ENCODE data around the gene DCDC1. TPM values are rescaled to one million over a fixed set of nuclear protein-coding genes. Genes with fewer than 3 reads are reported as not detected.

The DCDC1 gene
- total RNA-seq, 6 experiments from 2014 or later: not detected

DNA sequence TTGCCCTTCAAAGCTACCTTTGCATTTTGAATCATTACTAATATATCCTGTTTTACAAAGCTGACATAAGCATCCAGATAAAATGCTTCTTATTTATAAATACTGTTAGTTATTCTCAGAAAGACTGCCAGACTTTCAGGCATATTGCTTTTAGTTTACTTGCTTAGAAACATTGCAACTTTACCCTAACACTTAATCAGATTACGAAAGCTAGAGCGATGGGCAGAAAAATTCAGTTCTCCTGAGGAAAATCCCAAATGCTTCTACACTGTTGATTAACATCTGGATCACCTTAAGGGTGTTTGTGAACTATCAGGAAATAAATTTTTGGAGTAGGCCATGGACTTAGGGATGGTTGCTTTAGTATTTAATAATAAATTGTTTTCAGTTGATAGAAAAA, 493.7 kb downstream of the DCDC1 start:
- H3K4me1 Mint-ChIP-seq (ENCODE audit: low read depth): no peaks in the 10 kb centered on the region

DNA sequence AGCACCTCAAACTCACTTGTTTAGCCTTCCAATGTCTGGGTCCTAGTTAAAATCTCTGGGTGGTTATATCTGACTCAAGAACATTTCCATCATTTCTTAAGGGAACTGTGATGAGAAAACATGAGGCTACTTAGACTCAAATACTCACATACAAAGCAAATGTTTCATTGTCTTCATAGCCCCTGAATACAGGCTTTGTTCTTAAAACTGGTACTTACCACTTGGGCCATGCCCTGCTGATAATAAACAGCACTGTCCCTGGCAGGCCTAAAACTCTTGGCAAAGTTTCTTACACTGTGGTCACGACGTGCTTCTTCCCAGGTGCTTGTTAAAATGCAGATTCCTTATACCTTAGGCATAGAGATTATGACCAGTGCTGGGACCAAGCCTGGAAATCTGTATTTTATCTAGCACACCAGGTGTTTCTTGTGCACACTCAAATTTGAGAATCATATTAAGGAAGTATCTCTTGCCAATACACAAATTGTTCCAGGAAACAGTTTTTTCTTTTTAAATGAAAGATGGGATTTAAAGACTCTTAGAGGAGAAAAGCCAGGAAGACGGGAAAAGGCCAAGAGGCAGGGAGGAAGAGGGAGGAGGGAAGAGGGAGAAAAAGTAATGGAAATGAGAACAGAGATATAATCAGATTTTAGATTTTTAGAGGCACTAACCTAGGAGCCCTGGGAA, 495.5 kb downstream of the DCDC1 start:
- Mint-ChIP-seq H3K27ac (no peak overlapping the region), H3K4me1 (ENCODE audit: low read depth) (no peaks in the 10 kb centered on the region), H3K36me3 (ENCODE audit: low read depth) (no peaks in the 10 kb centered on the region), H3K27me3 (ENCODE audit: insufficient read depth) (no peaks in the 10 kb centered on the region), H3K4me3 (no peak overlapping the region), H3K9me3 (peaks cover 31% of the 10 kb centered on the region)
- no peak for DNase-seq
- TF ChIP-seq, protein P1, sequence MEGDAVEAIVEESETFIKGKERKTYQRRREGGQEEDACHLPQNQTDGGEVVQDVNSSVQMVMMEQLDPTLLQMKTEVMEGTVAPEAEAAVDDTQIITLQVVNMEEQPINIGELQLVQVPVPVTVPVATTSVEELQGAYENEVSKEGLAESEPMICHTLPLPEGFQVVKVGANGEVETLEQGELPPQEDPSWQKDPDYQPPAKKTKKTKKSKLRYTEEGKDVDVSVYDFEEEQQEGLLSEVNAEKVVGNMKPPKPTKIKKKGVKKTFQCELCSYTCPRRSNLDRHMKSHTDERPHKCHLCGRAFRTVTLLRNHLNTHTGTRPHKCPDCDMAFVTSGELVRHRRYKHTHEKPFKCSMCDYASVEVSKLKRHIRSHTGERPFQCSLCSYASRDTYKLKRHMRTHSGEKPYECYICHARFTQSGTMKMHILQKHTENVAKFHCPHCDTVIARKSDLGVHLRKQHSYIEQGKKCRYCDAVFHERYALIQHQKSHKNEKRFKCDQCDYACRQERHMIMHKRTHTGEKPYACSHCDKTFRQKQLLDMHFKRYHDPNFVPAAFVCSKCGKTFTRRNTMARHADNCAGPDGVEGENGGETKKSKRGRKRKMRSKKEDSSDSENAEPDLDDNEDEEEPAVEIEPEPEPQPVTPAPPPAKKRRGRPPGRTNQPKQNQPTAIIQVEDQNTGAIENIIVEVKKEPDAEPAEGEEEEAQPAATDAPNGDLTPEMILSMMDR (IDR thresholded peaks at IDR 0.05): no peak

More for the DNA sequence above, 493.7 kb downstream of the DCDC1 start:
- Mint-ChIP-seq H3K36me3 (ENCODE audit: low read depth) (no peaks in the 10 kb centered on the region), H3K27ac (no peak overlapping the region), H3K4me3 (no peak overlapping the region), H3K9me3 (peaks cover 24% of the 10 kb centered on the region), H3K27me3 (ENCODE audit: insufficient read depth) (no peaks in the 10 kb centered on the region)
- TF ChIP-seq, protein P1 (IDR thresholded peaks at IDR 0.05): no peak
- no peak for DNase-seq

DNA sequence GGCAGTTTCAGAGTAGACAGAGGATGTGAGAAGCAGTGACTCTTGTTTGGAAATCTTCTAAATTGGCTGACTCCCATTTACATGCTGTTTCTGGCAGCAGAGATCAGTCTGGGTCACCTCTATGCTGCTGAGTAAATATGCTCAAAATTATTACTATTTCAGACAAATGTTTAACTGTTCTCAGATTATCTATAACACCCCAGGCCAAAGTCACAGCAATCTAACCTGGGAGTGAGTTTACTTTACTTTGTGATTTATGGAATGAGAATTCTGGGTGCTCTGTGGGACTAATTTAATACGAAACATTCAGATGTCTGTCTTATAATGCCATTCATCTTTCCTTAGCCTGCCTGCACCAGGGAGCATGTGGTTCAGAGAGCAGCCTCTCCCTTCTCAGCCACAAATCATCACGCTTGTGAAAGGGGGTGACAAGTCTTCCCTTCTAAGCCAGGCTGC, 500.9 kb downstream of the DCDC1 start:
- H3K4me1 Mint-ChIP-seq (ENCODE audit: low read depth): no peaks in the 10 kb centered on the region
- peaks cover 33% of the 10 kb centered on the region for H3K9me3 Mint-ChIP-seq
- H3K36me3 Mint-ChIP-seq (ENCODE audit: low read depth): no peaks in the 10 kb centered on the region
- TF ChIP-seq, protein P1 (IDR thresholded peaks at IDR 0.05): no peak
- H3K4me3 Mint-ChIP-seq: no peak overlapping the region
- no peak for DNase-seq
- no peak overlapping the region for H3K27ac Mint-ChIP-seq
- H3K27me3 Mint-ChIP-seq (ENCODE audit: insufficient read depth): no peaks in the 10 kb centered on the region

DNA sequence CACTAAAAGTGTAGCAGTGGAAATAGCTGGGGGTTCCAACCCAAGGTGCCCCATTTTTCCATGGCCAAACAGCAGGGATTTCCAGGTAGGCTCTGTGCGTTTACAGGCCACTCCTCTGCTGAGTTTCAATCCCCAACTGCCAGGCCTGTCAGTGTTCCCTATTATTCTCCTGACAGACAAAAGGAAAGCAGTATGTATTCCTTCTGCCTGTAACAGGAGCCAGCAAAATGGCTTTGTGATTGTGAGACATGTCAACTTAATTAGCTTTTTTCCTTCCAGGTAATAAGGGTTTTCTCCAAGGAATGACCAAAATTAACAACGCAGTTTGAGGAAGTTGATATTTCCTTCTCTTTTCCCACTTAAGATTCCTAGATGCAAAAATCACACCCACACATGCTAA, 506.3 kb downstream of the DCDC1 start:
- Mint-ChIP-seq H3K27ac (no peak overlapping the region), H3K4me1 (ENCODE audit: low read depth) (no peaks in the 10 kb centered on the region), H3K36me3 (ENCODE audit: low read depth) (no peaks in the 10 kb centered on the region), H3K4me3 (no peak overlapping the region), H3K27me3 (ENCODE audit: insufficient read depth) (no peaks in the 10 kb centered on the region), H3K9me3 (peaks cover 49% of the 10 kb centered on the region)
- TF ChIP-seq, protein P1 (IDR thresholded peaks at IDR 0.05): no peak
- no peak for DNase-seq

DNA sequence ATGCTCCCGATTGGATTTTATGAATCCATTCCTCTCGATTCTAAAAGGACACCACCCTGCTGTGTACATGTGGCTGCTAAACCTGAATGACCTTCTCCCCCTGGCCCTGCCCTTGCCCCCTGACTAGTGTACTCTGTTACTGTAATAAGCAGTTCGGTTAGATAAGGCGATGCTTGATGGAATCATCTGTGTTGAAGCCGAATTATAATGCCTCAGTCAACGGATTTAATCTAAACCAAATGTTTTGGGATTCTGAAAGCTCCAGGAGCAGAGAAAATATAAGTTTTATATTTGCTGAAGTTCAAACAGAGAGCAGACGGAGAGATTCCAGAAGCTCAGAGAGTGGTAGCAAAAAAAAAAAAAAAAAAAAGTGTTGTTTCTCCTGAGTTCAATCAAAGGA, 508.0 kb downstream of the DCDC1 start:
- H3K36me3 Mint-ChIP-seq (ENCODE audit: low read depth): no peaks in the 10 kb centered on the region
- H3K9me3 Mint-ChIP-seq: peaks cover 50% of the 10 kb centered on the region
- TF ChIP-seq, protein P1 (IDR thresholded peaks at IDR 0.05): no peak
- H3K27me3 Mint-ChIP-seq (ENCODE audit: insufficient read depth): no peaks in the 10 kb centered on the region
- no peak overlapping the region for H3K27ac Mint-ChIP-seq
- DNase-seq: no peak
- no peaks in the 10 kb centered on the region for H3K4me1 Mint-ChIP-seq (ENCODE audit: low read depth)
- H3K4me3 Mint-ChIP-seq: no peak overlapping the region
